ELR (cell line): ENCODE results near the gene KIF16B.
A peak's percentile ranks its signal among the peaks of the same experiment; 100 is the strongest.

Source experiments
- DNase-seq: peaks from one replicate; pipeline ENCODE4 v3.0.0-alpha.2; 2015; ENCODE audit warnings: low read depth

KIF16B gene

DNA sequence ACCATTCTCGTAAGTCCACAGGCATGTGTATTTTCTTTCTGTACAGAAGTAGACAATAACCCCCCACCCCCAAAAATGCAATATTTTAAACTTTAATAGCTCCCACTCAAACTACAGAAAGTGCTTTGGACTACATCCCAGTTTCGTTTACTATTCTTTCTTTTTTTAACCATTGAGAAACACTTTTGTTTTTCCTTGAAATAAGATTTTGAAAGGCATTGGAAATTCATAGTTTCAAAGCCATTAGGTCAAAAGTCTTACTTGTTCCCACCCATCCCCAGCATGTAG, 140.0 kb downstream of the KIF16B start:
- no peak for DNase-seq

DNA sequence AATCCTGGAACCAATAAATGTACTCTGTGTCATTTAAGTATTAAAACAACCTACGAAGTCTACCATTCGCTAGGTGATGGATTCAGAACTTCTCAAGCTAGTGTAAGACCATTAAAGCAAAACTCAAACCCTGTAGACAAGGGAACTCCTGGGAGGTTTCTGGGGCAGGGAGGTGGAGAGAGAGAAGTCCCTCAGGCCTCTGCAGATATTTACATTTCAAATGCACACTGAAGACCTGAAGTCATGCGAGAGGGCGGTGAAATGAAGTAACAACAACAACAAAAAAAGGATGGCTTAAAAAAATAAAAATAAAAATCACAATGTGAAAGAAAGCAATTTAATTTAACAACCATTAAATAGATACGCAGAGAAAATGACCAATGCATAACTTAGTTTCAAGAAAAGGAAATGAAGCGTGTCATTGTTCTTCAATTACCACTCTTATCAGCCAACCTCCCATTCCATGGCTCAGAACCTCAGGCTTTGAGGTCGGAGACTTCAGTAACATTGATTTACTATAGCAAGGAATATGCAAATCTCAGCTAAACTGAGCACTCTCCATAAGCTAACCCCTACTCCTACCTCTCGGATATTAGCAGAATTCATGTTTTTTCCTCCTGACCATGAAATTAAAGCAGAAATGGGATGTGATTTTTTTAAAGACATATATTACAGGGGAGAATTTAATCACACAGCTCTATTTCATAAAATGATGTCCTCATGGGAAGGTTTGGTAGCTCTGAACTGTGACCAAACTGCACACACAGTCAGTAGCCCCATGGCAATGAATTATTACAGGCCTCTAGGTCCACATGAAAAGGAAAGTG, 140.6 kb downstream of the KIF16B start:
- no peak for DNase-seq

- DNase-seq: no peak
Observed at GRCh38 chr20:16428112-16428511, 145.1 kb downstream of the KIF16B start.

GRCh38 chr20:16427571-16427970, 145.7 kb downstream of the KIF16B start:
- no peak for DNase-seq

- DNase-seq: no peak
Observed at GRCh38 chr20:16424780-16425179, 148.5 kb downstream of the KIF16B start.

DNA sequence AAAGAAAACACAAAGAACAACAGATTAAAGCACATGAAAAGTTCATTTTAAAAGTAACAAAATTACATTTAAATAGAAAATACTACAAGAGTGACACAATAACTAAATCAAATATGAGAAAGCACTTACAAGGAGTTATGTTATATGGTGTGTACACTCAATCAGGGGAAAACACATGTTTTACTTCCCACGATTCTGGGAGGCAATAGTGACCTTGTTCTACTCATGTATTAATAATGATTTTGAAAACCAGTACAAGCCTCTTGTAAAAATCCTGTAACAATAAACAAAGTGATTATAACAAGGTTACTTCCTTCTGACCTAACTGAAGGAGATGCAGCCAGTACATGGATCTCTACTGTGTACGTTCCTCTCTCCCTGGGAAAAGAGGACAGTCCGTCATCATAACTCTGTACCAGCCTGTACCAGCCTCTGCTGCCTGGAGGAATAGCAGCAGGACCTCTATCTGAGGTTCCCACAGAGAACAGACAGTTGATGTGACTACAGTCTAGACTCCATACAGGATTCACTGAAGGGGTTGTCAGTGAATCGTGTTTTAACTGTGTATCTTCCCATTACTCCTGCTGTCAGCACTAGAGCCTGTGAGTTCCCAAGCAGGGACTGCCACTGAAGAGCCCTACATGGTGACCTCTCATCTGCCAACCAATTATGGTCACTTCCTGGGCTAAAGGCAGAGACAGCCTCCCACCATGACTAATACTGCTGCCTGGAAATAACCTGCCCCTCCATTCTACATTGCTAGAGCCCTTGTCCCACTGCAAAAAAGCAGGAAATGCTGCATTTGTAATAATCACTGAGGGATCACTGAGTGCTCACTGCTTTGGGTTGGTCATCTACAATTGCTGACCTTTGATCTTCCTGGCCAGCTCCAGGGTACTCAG, 149.7 kb downstream of the KIF16B start:
- DNase-seq: peak; percentile 19

DNA sequence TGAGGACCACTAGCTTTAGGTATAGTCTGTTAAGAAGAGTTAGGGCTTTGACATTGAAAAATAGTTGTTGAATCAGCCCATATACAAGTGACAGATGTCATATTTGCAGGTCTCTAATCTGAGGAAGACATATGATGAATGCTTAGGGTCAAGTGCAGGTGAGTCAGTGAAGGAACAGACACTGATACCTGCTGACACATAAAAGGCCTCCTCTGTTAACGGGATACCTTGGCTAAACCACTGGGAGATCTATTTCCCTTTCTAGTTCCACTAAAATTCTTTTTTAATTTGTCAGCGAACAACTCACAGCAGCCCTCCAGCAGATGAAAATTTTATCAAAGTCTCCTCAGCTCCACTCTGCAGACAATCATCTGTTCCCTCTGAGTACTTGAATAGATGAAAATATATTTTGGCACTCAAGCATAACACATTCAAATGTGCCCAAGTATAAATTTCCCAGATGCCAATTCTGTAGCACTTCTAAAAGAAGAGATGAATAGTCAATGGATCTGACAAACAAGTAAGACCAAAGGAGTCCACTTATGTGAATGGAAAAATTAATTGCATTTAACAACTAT, 154.0 kb downstream of the KIF16B start:
- DNase-seq: no peak

GRCh38 chr20:16418616-16419015, 154.6 kb downstream of the KIF16B start:
- no peak for DNase-seq

- DNase-seq: no peak
Observed at GRCh38 chr20:16417001-16417400, 156.2 kb downstream of the KIF16B start.

- DNase-seq: peak; percentile 20
Observed at GRCh38 chr20:16415071-16416053, 157.9 kb downstream of the KIF16B start.

- no peak for DNase-seq
Observed at GRCh38 chr20:16412906-16413305, 160.3 kb downstream of the KIF16B start.

DNA sequence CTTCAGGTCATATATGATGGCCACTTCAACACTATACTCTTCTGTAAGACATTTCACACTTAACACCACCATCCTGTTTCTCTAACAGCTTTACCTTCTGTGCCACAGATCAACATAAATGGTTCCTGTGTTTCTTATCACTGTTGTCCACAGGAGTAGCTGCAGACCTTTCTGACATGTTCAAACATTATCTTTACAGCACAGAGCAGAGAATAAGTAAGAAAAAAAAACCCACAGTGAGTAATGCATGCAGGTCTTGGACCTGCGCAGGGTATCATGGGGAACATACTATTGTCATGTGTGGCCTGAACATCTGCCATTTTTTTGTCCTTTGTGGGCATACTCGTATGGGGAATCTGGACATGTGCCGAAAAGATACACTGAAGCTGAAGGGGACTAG, 161.9 kb downstream of the KIF16B start:
- DNase-seq: no peak

GRCh38 chr20:16410626-16411025, 162.6 kb downstream of the KIF16B start:
- no peak for DNase-seq

- DNase-seq: no peak
Observed at GRCh38 chr20:16408981-16409380, 164.3 kb downstream of the KIF16B start.

GRCh38 chr20:16407251-16408067, 165.8 kb downstream of the KIF16B start:
- DNase-seq: no peak

- no peak for DNase-seq
Observed at GRCh38 chr20:16405254-16405653, 168.0 kb downstream of the KIF16B start.

- DNase-seq: no peak
Observed at GRCh38 chr20:16404640-16405039, 168.6 kb downstream of the KIF16B start.

- DNase-seq: no peak
Observed at GRCh38 chr20:16404171-16404570, 169.1 kb downstream of the KIF16B start.

- DNase-seq: no peak
Observed at GRCh38 chr20:16400234-16400633, 173.0 kb downstream of the KIF16B start.

DNA sequence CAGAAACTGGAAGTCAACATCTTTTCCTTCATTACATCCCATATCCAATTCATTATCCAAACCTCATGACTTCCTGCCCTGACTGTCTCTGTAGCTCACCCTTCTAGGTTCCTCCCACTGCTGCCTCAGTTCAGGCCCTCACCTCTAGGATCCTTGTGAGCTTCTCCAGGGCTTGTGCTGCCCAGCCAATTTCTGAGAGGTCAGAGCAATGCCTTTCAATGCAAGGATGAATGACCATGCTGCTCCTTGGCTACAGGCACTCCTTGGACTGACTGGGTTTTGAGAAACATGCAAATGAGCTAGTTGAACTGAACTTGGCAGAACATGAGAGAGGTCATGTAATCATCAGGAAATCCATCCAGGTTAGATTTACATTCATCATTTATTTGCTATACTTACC, 173.4 kb downstream of the KIF16B start:
- DNase-seq: no peak

GRCh38 chr20:16397086-16397485, 176.2 kb downstream of the KIF16B start:
- DNase-seq: no peak
